ENCODE data around the gene SEMA5A.
A peak's percentile ranks its signal among the peaks of the same experiment; 100 is the strongest.

Gene SEMA5A

DNA sequence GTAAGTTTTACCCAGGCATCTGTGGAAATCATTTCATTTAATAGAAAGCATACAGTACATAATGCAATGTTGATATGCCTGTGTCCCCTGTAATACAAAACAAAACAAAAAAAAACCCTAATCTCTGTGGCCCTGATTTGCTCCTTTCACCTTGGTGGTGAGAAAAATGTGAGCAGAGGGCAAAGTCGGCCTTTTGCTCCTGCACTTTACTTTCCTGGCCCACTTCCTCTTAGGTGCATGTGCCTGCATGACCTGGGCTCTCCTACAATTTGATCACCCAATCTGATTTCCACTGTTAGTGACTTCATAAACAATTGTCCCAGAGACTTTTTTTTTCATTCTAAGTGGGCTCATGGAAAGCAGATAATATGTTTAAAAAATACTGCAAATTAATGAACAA, 424.3 kb downstream of the SEMA5A start:
- no peak for DNase-seq (ENCODE audit: low read depth, low spot score)

- DNase-seq (ENCODE audit: low read depth, low spot score): no peak
Observed at GRCh38 chr5:9118852-9119251, 427.0 kb downstream of the SEMA5A start.

DNA sequence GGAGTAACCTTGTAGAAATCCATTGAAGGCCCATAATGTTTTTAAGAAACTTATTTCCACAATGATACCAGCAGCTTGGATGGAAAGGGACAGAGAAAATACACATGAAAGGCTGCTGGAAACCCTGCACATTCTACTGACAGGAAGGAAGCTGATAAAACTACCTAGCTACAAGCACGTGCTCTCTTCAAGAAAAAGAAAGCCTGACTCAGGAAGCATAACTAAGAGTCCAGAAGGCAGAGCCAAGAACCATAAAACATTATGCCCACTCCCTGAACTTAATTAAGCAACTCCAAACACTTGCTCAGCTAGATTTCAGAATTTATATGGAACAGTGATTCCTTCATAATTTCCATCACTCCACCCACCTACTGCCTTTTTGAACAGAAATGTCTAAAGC, 430.8 kb downstream of the SEMA5A start:
- no peak for DNase-seq (ENCODE audit: low read depth, low spot score)

- DNase-seq (ENCODE audit: low read depth, low spot score): no peak
Observed at GRCh38 chr5:9112520-9113291, 433.2 kb downstream of the SEMA5A start.

GRCh38 chr5:9108162-9108561, 437.7 kb downstream of the SEMA5A start:
- DNase-seq (ENCODE audit: low read depth, low spot score): no peak

GRCh38 chr5:9105851-9106250, 440.0 kb downstream of the SEMA5A start:
- no peak for DNase-seq (ENCODE audit: low read depth, low spot score)

DNA sequence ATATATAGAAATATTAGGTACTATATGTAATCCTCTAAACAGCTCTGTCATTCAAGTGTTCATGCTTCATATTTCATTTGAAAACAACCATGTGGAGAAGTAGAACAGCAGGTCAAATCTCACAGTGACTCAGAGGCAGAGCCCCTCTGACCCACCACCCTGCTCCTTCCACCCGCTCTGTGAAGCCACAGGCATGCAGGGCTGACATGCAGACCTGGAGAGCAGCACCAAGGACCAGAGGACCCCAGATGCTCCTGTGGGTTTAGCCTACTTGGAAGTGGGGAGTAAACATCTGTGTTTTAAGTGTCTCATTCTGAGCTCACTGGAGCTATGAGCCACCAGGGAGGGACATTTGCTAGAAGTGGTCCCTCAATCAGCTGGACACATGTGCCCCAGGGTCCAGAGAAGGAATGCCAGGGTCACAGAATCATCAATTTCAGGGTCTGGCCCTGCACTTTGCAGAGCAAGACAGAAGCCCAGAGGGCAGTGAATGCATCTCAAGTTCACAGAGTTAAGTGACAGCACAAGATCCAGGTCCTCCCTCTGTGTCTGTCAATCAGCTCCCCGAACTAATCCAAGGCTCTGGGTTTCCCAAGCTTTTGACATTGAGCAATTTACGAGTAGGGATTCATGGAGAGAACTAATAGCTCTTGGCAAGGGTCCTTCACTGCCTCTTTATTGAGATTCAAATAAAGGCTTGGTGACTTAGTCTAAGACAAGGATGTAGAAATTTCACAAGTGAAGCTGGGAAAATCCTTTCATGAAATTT, 441.1 kb downstream of the SEMA5A start:
- peak; percentile 49 for DNase-seq (ENCODE audit: low read depth, low spot score)

GRCh38 chr5:9103290-9103689, 442.6 kb downstream of the SEMA5A start:
- DNase-seq (ENCODE audit: low read depth, low spot score): no peak

- DNase-seq (ENCODE audit: low read depth, low spot score): no peak
Observed at GRCh38 chr5:9099689-9100088, 446.2 kb downstream of the SEMA5A start.

DNA sequence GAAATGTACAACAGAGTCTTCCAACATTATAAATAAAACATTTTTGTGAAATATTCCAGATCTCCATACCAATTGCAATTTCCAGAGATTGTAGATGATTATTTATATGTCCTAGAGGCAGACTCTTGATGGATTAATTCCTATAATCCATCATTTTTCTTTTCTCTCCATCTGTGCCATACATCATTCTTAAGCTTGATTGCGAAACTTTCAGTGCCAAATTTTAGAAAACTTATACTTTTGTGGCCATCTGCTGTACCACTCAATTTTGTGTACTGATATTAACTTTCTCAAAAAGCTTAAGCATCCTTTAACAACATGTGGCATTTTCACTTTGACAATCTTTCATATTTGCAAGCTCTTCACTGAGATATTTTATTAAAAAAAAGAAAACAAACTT, 446.9 kb downstream of the SEMA5A start:
- DNase-seq (ENCODE audit: low read depth, low spot score): no peak

- no peak for DNase-seq (ENCODE audit: low read depth, low spot score)
Observed at GRCh38 chr5:9094582-9094981, 451.3 kb downstream of the SEMA5A start.

GRCh38 chr5:9091896-9092662, 453.8 kb downstream of the SEMA5A start:
- no peak for DNase-seq (ENCODE audit: low read depth, low spot score)

- DNase-seq (ENCODE audit: low read depth, low spot score): no peak
Observed at GRCh38 chr5:9090381-9091026, 455.4 kb downstream of the SEMA5A start.

DNA sequence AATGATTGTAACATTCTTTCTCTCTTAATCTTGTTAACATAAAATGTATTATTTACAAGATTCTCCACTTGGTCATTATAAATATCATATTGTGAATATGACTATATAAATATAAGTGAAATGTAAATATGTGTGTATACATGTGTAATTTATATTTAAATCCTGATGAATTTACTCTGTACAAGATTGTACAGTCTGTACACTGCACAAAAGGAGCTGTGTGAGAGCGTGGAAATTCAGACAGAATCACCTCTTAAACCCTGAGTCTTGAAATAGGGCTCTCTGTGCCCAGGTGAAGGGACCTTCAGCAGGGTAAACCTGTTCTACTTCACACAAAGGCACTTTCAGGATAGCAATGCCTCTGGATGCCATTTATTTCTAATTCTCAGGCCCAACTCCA, 456.0 kb downstream of the SEMA5A start:
- DNase-seq (ENCODE audit: low read depth, low spot score): no peak

GRCh38 chr5:9082996-9083395, 462.9 kb downstream of the SEMA5A start:
- no peak for DNase-seq (ENCODE audit: low read depth, low spot score)

DNA sequence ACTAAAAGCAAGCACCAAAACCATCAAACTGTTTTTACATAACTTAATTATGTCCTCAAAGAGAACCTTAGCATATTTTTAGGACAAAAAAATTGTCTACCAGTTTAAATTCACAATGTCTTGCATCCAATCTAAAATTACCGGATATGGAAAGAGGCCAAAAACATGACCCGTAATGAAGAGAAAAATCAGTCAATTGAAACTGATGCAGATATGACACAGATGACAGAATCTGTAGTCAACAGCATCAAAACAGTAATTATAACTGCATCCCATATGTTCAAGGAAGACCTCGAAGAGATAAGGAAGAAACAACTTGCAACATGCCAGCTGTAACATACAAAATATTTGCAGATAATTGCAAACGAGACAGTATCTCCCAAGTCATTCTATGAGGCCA, 473.2 kb downstream of the SEMA5A start:
- no peak for DNase-seq (ENCODE audit: low read depth, low spot score)

DNA sequence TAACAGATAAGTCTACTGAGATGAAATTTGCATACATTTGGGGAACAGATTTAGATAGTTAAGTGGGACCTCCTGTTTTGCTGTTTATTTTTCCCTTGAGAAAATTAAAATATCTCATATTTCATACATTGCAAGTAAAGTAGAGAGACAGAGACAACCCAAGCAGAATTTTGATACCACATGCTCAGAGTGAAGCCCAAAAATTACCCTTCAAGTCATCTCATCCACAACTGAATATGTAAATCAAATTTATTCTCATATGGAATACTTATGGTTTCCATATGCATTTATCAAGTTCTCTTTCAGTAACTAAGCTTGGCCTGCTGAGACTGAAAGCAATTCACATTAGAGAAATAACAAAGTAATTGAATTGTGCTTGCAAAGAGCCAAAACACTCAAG, 474.4 kb downstream of the SEMA5A start:
- DNase-seq (ENCODE audit: low read depth, low spot score): no peak

- DNase-seq (ENCODE audit: low read depth, low spot score): no peak
Observed at GRCh38 chr5:9071074-9071473, 474.8 kb downstream of the SEMA5A start.

GRCh38 chr5:9069650-9070049, 476.2 kb downstream of the SEMA5A start:
- no peak for DNase-seq (ENCODE audit: low read depth, low spot score)

DNA sequence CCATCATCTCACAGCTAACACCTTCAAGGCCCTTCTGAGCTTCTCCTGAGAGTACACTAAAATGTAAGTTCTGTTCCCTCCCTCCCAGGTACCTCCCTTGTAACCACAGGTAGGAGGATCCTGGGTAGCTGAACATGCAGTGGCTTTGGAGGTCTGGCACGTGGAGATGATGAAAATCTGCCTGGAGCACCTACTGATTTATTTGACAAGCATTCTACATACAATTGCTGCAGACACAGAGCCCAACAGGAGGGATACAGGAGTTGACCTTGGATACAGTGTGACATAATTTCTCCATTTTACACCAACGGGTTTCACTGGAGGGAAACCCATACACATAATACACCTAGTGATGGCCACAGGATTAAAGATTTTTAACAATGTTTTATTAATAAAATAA, 478.7 kb downstream of the SEMA5A start:
- DNase-seq (ENCODE audit: low read depth, low spot score): no peak

- no peak for DNase-seq (ENCODE audit: low read depth, low spot score)
Observed at GRCh38 chr5:9066349-9066748, 479.5 kb downstream of the SEMA5A start.
